ENCODE measurements around the gene SYT9.

- TF ChIP-seq POLR2A (IDR thresholded peaks at IDR 0.05; ENCODE audit: low read length) (no peak), HOXA7 (CRISPR knock-in tag; IDR thresholded peaks at IDR 0.05) (no peak), CHD2 (IDR thresholded peaks at IDR 0.05; ENCODE audit: low read length, partially characterized antibody) (no peak), RAD21 (conservative IDR thresholded peaks at IDR 0.05 in 1 of 2, IDR thresholded peaks at IDR 0.05 in 1 of 2) (no peak)
- TF ChIP-seq, protein P1, sequence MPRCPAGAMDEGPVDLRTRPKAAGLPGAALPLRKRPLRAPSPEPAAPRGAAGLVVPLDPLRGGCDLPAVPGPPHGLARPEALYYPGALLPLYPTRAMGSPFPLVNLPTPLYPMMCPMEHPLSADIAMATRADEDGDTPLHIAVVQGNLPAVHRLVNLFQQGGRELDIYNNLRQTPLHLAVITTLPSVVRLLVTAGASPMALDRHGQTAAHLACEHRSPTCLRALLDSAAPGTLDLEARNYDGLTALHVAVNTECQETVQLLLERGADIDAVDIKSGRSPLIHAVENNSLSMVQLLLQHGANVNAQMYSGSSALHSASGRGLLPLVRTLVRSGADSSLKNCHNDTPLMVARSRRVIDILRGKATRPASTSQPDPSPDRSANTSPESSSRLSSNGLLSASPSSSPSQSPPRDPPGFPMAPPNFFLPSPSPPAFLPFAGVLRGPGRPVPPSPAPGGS (IDR thresholded peaks at IDR 0.05): no peak
These were observed 264.8 kb downstream of the SYT9 start for GRCh38 chr11:7516475-7516874.

All from A549 (cell line).